Measurements from ENCODE around the gene KRTAP5-8. TPM values are rescaled to one million over a fixed set of nuclear protein-coding genes. Genes with fewer than 3 reads are reported as not detected.
A peak's percentile ranks its signal among the peaks of the same experiment; 100 is the strongest.

Gene KRTAP5-8
- total RNA-seq, 1 experiment from 2014 or later = not detected

DNA sequence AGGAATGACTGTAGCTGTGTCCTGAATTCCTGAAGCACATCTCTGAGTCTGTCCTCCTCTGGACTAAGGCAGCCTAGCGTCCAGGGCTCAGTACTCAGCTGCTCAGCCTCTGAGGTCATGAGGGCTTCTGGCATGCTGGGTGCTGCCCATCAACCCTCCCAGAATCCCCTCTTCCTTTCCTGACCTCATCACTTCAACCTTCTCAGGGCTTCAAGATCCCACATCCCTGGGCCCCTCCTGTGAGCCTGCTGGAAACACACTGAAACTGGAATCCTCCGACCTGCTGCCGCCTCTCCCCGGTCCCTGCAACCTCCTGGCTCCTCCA, 803 bp downstream of the KRTAP5-8 start:
- Histone ChIP-seq H3K79me1 (ENCODE audit: insufficient read depth, low read depth, low read length, poor library complexity, severe bottlenecking) (no peaks in the 10 kb centered on the region), H3K23me2 (ENCODE audit: insufficient read length, low read depth, low read length, poor library complexity, severe bottlenecking) (no peaks in the 10 kb centered on the region), H3T11ph (ENCODE audit: low read length) (no peak overlapping the region), H3K9ac (ENCODE audit: extremely low read depth, insufficient read length, low read length) (no peak overlapping the region), H2BK20ac (ENCODE audit: low read depth, low read length, poor library complexity, severe bottlenecking) (no peak overlapping the region), H3K27ac (ENCODE audit: insufficient read length, low read depth, low read length) (no peak overlapping the region), H2BK5ac (ENCODE audit: insufficient read length, low read length) (no peak overlapping the region), H2BK12ac (ENCODE audit: insufficient read length, low read depth, low read length) (no peak overlapping the region), H4K8ac (replicated peaks; ENCODE audit: insufficient read length, low read depth, low read length) (no peak overlapping the region), H3K4ac (ENCODE audit: low read depth, low read length) (no peak overlapping the region), H3K56ac (ENCODE audit: insufficient read length, low read depth, low read length) (no peak overlapping the region), H3K27me3 (ENCODE audit: insufficient read depth, low read length) (no peaks in the 10 kb centered on the region), H3K23ac (ENCODE audit: insufficient read length, low read depth, low read length) (no peak overlapping the region), H3K4me2 (ENCODE audit: insufficient read depth, insufficient read length, low read length) (no peak overlapping the region), H2AFZ (ENCODE audit: low read length) (no peak overlapping the region), H2AK5ac (ENCODE audit: insufficient read length, low read length) (no peak overlapping the region), H4K20me1 (ENCODE audit: control insufficient read depth, insufficient read depth, insufficient read length) (no peaks in the 10 kb centered on the region), H4K5ac (ENCODE audit: insufficient read length, low read depth, low read length) (no peak overlapping the region), H2BK120ac (ENCODE audit: low read depth, low read length, poor library complexity, severe bottlenecking) (no peak overlapping the region), H3K14ac (ENCODE audit: insufficient read depth, low read length) (no peak overlapping the region), H3K79me2 (ENCODE audit: insufficient read depth, low read length) (no peaks in the 10 kb centered on the region), H3K18ac (ENCODE audit: insufficient read length, low read depth, low read length) (no peak overlapping the region), H3K9me3 (ENCODE audit: control insufficient read depth, low read depth, low read length) (no peaks in the 10 kb centered on the region), H4K91ac (ENCODE audit: insufficient read length, low read depth, low read length) (no peak overlapping the region), H2BK15ac (ENCODE audit: low read depth, low read length) (no peak overlapping the region), H3K4me1 (ENCODE audit: insufficient read depth, low read length) (no peaks in the 10 kb centered on the region)
- H3K4me3 Mint-ChIP-seq = no peak overlapping the region
- WGBS (ENCODE audit: extremely low coverage, insufficient read length, low lambda C conversion rate) = no CpG with 5 or more reads among the region's 4 CpGs
- no peak for DNase-seq
- 0 out of 7 replicates have a peak overlapping the region, but pooled peaks of 1 of the 3 experiments have one; percentile 74 for H3K27ac Mint-ChIP-seq
- H3K9me3 Mint-ChIP-seq = peaks cover 6 to 7% of the 10 kb centered on the region in 2 experiments
- TF ChIP-seq, protein P1, sequence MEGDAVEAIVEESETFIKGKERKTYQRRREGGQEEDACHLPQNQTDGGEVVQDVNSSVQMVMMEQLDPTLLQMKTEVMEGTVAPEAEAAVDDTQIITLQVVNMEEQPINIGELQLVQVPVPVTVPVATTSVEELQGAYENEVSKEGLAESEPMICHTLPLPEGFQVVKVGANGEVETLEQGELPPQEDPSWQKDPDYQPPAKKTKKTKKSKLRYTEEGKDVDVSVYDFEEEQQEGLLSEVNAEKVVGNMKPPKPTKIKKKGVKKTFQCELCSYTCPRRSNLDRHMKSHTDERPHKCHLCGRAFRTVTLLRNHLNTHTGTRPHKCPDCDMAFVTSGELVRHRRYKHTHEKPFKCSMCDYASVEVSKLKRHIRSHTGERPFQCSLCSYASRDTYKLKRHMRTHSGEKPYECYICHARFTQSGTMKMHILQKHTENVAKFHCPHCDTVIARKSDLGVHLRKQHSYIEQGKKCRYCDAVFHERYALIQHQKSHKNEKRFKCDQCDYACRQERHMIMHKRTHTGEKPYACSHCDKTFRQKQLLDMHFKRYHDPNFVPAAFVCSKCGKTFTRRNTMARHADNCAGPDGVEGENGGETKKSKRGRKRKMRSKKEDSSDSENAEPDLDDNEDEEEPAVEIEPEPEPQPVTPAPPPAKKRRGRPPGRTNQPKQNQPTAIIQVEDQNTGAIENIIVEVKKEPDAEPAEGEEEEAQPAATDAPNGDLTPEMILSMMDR (conservative IDR thresholded peaks at IDR 0.05) = no peak
- peaks cover 5 to 12% (median 6%) of the 10 kb centered on the region in 3 experiments; a peak in 6 of 7 replicates for H3K36me3 Mint-ChIP-seq (ENCODE audit: insufficient read depth in 1 of 3, low read depth in 3 of 3)
- H3K27me3 Mint-ChIP-seq (ENCODE audit: low read depth) = peaks cover 16% of the 10 kb centered on the region
- H3K4me1 Mint-ChIP-seq = peaks cover 7 to 9% of the 10 kb centered on the region in 2 experiments

All from H9 (cell line).